GM12872 (cell line): ENCODE results near the gene TNIP2.

Experiments used
- TF ChIP-seq, protein P1 (sequence below): IDR thresholded peaks from 3 replicates; pipeline ENCODE4 v1.5.1; 2011; ENCODE audit warnings: low read depth, mild to moderate bottlenecking, low read length, moderate library complexity; ENCODE audit not compliant: insufficient read depth

TNIP2 gene

DNA sequence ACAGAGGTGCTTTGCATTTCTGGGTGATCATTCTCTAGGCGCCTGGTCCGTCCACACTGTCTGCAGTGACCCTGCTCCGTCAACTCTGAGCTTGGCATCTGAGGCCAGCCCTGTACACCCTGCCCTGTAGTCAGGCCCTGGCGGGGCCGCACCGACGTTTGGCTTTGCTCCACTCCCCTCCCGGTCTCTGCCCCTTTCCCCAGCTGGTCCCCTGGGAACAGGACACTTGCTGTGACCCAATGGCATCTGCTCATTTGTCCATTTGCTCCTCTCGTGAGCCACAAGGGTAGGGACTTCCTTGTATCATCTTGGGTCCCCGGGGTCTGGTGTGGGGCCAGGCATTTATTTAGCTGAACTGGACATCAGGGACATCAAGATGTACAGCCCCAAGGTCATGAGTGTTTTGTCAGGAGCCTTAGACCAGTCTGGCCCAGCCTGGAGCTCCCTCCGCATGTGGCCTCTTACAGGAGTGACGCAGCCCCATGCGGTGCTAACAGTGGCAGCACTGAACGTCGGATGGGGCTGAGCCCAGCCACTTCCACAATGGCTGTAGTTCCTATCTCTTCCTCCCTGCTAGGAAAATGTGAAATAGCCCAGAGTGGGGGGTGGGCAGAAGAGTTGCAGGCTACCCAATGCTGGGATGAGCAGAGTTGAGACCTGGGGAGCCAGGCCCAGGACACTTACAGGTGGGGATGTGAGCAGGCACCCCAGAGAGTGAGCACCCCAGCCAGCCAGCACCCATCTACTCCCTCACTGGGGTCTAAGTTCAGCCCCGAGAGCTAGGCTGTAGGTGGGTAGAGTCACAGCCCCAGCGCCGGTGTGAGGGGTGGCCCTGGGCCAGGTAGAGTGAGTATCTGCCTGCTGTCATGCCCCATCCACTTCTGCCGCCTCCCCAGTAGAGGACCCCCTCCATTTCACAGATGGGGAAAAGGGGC lies 34.7 kb upstream of the TNIP2 start:
- TF ChIP-seq, protein P1, sequence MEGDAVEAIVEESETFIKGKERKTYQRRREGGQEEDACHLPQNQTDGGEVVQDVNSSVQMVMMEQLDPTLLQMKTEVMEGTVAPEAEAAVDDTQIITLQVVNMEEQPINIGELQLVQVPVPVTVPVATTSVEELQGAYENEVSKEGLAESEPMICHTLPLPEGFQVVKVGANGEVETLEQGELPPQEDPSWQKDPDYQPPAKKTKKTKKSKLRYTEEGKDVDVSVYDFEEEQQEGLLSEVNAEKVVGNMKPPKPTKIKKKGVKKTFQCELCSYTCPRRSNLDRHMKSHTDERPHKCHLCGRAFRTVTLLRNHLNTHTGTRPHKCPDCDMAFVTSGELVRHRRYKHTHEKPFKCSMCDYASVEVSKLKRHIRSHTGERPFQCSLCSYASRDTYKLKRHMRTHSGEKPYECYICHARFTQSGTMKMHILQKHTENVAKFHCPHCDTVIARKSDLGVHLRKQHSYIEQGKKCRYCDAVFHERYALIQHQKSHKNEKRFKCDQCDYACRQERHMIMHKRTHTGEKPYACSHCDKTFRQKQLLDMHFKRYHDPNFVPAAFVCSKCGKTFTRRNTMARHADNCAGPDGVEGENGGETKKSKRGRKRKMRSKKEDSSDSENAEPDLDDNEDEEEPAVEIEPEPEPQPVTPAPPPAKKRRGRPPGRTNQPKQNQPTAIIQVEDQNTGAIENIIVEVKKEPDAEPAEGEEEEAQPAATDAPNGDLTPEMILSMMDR: no peak

DNA sequence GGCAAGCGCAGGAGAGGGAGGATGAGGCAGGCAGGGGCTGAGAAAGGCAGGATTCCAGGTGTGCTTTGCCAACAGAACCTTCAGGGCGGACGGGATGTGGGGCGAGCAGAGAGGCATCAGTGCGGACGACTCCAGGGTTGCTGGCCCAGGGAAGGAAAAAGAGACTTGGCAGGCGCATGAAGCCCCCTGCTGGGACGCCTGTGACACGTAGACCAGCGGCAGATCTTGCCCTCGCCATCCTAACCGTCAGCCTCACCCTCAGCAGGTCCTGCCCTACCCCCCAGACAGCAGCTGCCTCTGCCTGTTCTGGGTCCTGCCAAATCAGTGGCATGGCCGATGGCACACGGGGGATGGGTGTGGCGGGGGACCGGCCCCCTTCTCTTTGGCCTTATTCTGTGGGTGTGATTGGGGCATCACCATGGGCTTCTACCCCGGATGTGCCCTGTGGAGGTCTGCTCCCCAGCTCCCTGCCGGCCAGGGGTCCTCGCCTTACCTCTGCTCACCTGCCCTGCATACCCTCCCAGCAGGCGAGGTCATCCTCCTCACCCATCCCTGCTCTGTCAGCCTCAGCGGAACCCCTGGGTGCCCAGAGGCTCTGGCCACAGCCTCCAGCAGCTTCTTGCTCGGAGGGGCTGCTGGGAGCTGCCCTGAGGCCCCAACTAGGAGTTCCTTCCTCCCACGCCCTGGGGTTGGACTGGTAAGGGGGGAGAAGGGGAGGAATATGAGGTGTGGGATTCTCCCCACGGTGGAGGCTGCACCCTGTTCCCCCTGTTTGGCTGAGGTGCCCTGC lies 33.9 kb upstream of the TNIP2 start:
- TF ChIP-seq, protein P1: no peak

DNA sequence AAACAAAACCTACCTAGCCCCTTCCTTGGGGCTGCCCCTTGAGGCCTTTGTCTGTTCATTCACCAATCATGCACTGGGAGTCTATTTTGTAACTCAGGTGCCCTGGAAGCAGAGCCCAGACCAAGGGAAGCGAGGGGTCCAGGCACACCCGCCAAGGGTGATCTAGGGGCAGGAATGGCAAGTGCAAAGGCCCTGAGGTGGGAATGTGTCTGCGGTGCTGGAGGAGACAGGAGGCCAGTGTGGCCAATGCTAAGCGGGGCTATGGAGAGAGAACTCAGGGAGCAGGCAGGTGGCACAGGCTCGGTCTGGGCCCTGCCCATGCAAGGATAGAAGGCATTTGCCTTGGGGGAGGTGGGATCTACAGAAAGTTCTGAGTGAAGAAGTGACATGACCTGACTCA lies 33.2 kb upstream of the TNIP2 start:
- TF ChIP-seq, protein P1: no peak

DNA sequence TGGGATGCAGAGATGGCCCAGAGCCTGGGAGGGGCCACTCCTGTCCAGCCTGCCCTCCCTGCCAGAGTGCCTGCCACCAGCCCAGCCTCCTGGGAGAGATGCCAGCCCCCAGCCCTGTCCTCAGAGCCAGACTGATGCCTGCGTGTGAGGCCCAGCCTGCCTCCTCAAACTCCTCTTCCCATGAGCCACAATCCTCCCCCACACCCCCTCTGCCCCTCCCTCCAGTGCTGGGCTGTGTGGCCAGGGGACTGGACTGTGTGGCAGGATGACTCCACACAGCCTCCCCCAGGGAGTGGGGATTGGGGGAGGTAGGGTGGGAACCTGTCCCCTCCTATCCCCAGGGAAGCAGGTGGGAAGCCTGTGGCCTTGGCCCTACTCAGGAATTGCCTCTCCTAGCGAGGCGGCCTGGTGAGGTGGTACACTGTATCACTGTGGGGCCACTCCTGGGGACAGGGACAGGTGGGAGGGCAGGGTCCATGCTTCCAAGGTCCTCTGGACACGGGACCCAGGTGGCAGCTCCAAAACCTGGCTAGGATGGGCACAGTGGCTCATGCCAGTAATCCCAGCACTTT lies 32.5 kb upstream of the TNIP2 start:
- TF ChIP-seq, protein P1: no peak

DNA sequence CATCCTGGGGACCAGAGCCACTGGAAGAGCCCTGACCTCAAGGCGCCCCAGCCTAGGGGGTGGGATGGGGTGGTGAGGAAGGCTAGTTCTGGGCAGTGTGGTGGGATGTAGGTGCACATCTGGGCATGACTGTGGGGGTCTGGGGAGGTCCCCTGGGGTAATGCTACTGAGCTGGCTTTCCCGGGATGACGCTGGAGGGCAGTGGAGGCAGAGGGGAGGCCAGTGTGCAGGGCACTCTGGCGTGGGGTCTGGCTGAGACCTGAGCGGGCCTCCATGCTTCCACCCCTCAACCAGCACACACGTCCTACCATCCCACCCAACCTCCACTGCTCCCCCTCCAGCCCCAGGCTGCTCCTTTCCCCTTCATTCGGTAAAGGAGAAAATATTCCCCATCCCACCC lies 32.0 kb upstream of the TNIP2 start:
- TF ChIP-seq, protein P1: no peak

DNA sequence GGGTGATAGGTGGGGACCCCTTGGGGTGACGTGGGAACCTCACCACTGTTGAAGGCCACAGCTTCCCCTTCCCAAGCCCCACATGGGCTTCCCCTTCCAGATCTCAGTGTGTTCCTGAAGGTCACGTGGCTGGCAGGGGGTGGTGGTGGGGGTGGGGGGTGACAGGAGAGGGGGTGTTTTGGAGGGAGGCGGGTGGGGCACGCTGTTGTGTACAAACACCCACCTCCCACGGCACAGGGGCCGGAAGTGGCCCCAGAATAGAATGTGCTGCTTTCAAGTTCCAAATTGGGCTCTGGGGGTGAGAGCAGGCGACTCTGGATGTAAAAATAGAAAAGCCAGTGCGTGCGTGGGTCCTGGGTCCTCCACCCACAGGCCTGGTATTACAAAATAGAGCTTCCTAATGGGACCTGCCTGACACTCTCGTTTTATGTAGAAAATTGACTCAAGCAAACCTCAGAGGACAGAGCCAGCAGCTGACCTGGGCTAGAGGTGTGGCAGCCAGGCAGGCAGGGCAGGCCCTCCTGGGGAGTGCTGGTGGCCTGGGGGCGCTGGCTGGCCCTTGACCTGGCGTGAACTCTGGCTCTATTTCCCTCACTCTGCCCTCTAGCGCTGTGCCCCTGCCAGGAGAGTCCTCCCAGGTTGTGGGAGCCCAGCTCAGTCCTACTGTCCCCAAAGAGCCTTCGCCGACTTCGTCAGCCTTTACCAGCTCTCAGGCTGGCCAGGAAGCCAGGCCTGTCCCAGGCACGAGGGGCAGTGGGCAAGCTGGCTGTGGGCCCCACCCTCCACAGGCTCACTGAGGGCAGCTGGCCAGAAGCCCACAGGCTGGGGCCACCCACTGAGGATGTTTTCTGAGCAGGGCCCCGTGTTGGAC lies 31.3 kb upstream of the TNIP2 start:
- TF ChIP-seq, protein P1: peak; percentile 47; the same call in 2 of the 3 replicates
